Thoracic aorta (tissue), 2 donors: ENCODE measurements around the gene AOPEP. TPM values are rescaled to one million over a fixed set of nuclear protein-coding genes. Genes with fewer than 3 reads are reported as not detected.

Experiments used
- ATAC-seq: fragments of 150-250 bp; one replicate; pipeline ENCODE4 v1.8.0; 2017; ENCODE audit warnings: low read depth; ENCODE audit not compliant: insufficient number of reproducible peaks, low FRiP score
- DNase-seq: peaks from one replicate; pipeline ENCODE4 v3.0.0-alpha.2; 2020; ENCODE audit warnings: low spot score
- H3K27ac ChIP-seq, 2 donors: fragments of 200-600 bp; sonication (generic); 1 replicate in 1 of 2; 2 replicates in 1 of 2; pipeline ENCODE4 v1.5.1; 2016; ENCODE audit warnings: mild to moderate bottlenecking in 2 of 2, moderate library complexity in 2 of 2
- H3K27me3 ChIP-seq: fragments of 200-600 bp; sonication (generic); replicated peaks from 2 replicates; pipeline ENCODE4 v1.6.0; 2016; ENCODE audit warnings: mild to moderate bottlenecking; ENCODE audit not compliant: insufficient read depth
- H3K36me3 ChIP-seq: fragments of 200-600 bp; sonication (generic); one replicate; pipeline ENCODE4 v1.5.1; 2016
- H3K4me1 ChIP-seq, 2 donors: fragments of 200-600 bp; sonication (generic); 1 replicate in 1 of 2; 2 replicates in 1 of 2; pipeline versions ENCODE4 v1.5.1 to v1.6.0; 2016; ENCODE audit warnings: low read depth in 2 of 2, mild to moderate bottlenecking in 1 of 2; ENCODE audit not compliant: control insufficient read depth in 1 of 2
- H3K4me3 ChIP-seq: fragments of 200-600 bp; sonication (generic); 2 replicates; pipeline ENCODE4 v1.5.1; 2016; ENCODE audit warnings: mild to moderate bottlenecking
- H3K9me3 ChIP-seq: fragments of 200-600 bp; sonication (generic); 2 replicates; pipeline ENCODE4 v1.5.1; 2016
- total RNA-seq, 2 donors: library from RNA; depleted of rRNA; stranded (reverse); fragments of >200 nt; gene quantifications; one replicate each; pipeline versions ENCODE4 v1.1.0 to v1.2.3, GENCODE V29; 2016
- TF ChIP-seq, protein P1 (sequence below): fragments of 200-600 bp; sonication (generic); IDR thresholded peaks from one replicate; pipeline ENCODE4 v1.5.1; 2019; ENCODE audit warnings: antibody characterized with exemption

Gene AOPEP
- total RNA-seq, 2 donors from 2014 or later = 494 to 668 TPM

DNA sequence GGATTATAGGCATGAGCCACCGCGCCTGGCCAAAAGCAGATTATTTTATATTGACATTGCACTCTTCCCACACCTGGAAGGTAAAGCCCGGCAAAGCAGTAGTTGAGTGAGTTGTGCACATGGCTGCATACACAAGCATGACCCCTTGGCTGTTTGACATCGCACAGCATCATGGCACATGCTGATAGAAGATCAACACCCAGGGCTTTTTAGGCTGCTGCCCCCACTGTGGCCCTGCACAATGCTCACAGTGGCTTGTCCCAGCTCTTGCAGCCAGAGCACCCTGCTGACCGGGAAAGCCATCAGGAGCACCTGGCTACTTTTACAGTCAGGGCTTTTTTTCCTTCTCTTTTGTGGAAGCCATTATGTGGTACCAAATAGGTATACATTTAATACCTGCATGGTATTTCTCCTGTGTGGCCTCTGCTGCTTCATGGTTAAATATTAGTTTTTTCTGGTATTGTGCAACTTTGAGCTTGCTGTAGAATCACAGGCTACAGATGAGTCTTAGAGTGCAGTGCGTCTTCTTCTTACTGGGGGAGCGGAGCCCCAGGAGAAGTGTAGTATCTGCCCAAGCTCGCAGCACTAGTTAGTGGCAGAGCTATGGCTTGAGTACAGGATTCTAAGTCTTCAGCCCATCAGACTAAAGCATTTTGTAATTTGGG lies 264.5 kb downstream of the AOPEP start:
- peak overlapping the region in 1 of 2 donors; percentile 99 for H3K27ac ChIP-seq
- no peaks in the 10 kb centered on the region for H3K27me3 ChIP-seq
- no peak for ATAC-seq
- no peak for DNase-seq
- peaks cover 30 to 41% of the 10 kb centered on the region in 2 donors for H3K4me1 ChIP-seq
- H3K36me3 ChIP-seq = peaks cover 2% of the 10 kb centered on the region
- no peaks in the 10 kb centered on the region for H3K9me3 ChIP-seq
- TF ChIP-seq, protein P1, sequence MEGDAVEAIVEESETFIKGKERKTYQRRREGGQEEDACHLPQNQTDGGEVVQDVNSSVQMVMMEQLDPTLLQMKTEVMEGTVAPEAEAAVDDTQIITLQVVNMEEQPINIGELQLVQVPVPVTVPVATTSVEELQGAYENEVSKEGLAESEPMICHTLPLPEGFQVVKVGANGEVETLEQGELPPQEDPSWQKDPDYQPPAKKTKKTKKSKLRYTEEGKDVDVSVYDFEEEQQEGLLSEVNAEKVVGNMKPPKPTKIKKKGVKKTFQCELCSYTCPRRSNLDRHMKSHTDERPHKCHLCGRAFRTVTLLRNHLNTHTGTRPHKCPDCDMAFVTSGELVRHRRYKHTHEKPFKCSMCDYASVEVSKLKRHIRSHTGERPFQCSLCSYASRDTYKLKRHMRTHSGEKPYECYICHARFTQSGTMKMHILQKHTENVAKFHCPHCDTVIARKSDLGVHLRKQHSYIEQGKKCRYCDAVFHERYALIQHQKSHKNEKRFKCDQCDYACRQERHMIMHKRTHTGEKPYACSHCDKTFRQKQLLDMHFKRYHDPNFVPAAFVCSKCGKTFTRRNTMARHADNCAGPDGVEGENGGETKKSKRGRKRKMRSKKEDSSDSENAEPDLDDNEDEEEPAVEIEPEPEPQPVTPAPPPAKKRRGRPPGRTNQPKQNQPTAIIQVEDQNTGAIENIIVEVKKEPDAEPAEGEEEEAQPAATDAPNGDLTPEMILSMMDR = no peak
- no peak overlapping the region for H3K4me3 ChIP-seq

- TF ChIP-seq, protein P1 = no peak
- H3K9me3 ChIP-seq = no peaks in the 10 kb centered on the region
- no peak for DNase-seq
- peaks cover 30 to 51% of the 10 kb centered on the region in 2 donors for H3K4me1 ChIP-seq
- no peak overlapping the region for H3K4me3 ChIP-seq
- no peaks in the 10 kb centered on the region for H3K27me3 ChIP-seq
- no peak for ATAC-seq
- H3K27ac ChIP-seq = peak overlapping the region; percentile 89 to 99
- H3K36me3 ChIP-seq = peaks cover 2% of the 10 kb centered on the region
Observed at GRCh38 chr9:94991961-94992907, 265.7 kb downstream of the AOPEP start.

DNA sequence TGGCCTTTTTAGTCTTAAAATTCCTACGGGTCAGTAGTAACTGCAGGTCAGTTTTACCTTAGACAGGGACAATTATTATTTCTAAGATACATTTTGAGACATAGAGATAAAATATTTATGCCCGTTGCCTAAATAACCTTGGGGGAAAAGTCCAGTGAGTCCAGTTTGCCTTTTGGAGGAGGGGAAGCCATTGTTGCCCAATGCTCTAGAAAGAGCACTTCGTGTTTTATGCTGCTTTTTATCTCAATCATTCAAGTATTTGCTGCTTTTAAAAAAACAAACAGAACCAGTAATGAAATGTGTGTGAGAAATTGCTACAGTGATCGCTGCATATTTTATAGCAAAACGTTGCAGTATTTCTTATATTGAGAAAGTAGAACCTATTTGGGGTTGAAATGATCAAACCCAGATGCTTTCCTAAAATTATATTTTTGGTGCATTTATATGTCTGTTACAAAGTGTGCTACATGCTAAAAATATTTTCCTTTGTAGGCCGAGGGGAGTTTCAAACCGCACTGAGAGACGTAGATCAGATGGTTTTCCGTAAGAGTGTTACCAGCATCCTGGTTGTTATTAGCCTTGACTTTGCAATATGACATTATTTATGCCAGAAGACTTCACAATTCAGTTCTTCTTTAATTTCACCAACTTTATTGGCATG lies 266.8 kb downstream of the AOPEP start:
- Histone ChIP-seq H3K27ac (peak overlapping the region; percentile 89 to 99), H3K4me1 (peaks cover 30 to 53% of the 10 kb centered on the region in 2 donors), H3K9me3 (no peaks in the 10 kb centered on the region), H3K4me3 (peak overlapping the region; percentile 13), H3K36me3 (peaks cover 2% of the 10 kb centered on the region), H3K27me3 (no peaks in the 10 kb centered on the region)
- ATAC-seq (no peak), DNase-seq (no peak)
- TF ChIP-seq, protein P1 = no peak

GRCh38 chr9:94993821-94994165 lies 267.3 kb downstream of the AOPEP start:
- Histone ChIP-seq H3K4me3 (peak overlapping the region; percentile 13), H3K27ac (peak overlapping the region; percentile 89 to 99), H3K4me1 (peaks cover 30 to 53% of the 10 kb centered on the region in 2 donors), H3K27me3 (no peaks in the 10 kb centered on the region), H3K9me3 (no peaks in the 10 kb centered on the region), H3K36me3 (peaks cover 2% of the 10 kb centered on the region)
- DNase-seq (no peak), ATAC-seq (no peak)
- TF ChIP-seq, protein P1 = no peak
